Measurements from ENCODE around the gene RPL9. TPM values are rescaled to one million over a fixed set of nuclear protein-coding genes. Genes with fewer than 3 reads are reported as not detected.

The RPL9 gene
- total RNA-seq (2022; extraction: Qiagen RNA extraction; ENCODE audit: low read depth), result 865 to 1,711 TPM (median 913 TPM) in 5 replicates

DNA sequence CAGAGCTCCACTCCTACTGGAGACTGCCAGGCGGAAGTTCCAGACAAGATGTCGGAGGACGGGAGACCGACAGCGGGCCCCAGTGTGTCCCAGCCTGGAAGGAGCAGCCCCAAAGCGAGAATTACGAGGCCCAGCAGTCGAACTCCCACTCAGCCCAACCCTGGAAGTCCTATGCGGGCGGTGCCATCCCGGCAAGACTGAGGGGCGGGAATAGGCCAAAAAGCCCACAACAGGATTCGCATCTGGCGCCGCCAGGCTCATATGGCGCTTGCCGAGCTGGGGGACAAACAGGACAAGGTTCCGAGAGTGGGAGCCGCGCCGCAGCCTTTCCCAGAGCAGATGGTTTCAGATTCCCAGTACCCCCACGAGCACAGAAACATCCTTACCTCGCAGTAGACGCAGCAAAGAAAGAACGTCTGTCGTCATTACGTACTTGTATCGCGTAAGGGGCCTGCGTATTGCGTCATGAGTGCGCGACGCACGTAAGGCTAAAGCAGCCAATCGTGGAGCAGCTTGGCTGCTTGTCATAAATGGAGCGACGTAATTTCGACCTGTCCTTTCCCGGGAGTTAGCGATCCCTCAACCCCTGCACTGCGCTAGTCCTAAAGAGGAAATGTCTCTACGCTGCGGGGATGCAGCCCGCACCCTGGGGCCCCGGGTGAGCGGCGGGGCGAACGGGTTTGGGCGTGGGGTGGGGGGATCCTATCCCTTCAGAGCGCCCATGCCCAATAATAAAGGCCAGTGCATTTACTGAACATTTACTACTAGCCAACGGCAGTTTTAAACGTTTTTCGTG is at the start of gene RPL9, which contains the start of gene LIAS:
Gene RPL9 (minus strand): TSS at position 418 of the 796 bp plus-strand sequence. CDS start 483 bp downstream, outside the sequence.
Gene LIAS (plus strand): TSS at position 552 of the 796 bp plus-strand sequence. CDS start 62 bp downstream, at position 614.

GRCh38 chr4:39406763-39407583 is 51.7 kb downstream of the RPL9 start, which contains the start of gene KLB:
Gene KLB, plus strand, starts transcription at chr4:39406930. Its CDS starts 20 bp downstream, at chr4:39406950.

Other genes starting within 250 kb of the RPL9 start
- 17.3 to 26.9 TPM (median 19.2 TPM) in 5 replicates for gene RFC1, start 92.6 kb downstream of the RPL9 start, total RNA-seq (2022; extraction: Qiagen RNA extraction; ENCODE audit: low read depth)
- gene KLB, start 52.0 kb downstream of the RPL9 start, total RNA-seq (2022; extraction: Qiagen RNA extraction; ENCODE audit: low read depth), result 0.07 to 0.13 TPM (median 0.09 TPM) in 5 replicates
- gene LIAS, start 134 bp upstream of the RPL9 start, total RNA-seq (2022; extraction: Qiagen RNA extraction; ENCODE audit: low read depth), result 10.5 to 13.3 TPM (median 11.2 TPM) in 5 replicates
- gene UGDH, start 68.5 kb upstream of the RPL9 start, total RNA-seq (2022; extraction: Qiagen RNA extraction; ENCODE audit: low read depth), result 274 to 474 TPM (median 292 TPM) in 5 replicates
- gene SMIM14, start 179.9 kb upstream of the RPL9 start, total RNA-seq (2022; extraction: Qiagen RNA extraction; ENCODE audit: low read depth), result 16.0 to 19.8 TPM (median 17.4 TPM) in 5 replicates
- gene UBE2K, start 239.2 kb upstream of the RPL9 start, total RNA-seq (2022; extraction: Qiagen RNA extraction; ENCODE audit: low read depth), result 58.6 to 85.4 TPM (median 77.1 TPM) in 5 replicates